Hippocampal formation (tissue), 2 donors: ENCODE results near the gene RAP1GAP.

Source experiments
- DNase-seq, 2 donors: peaks; one replicate each; lab custom pipeline; 2025; lab: John Stamatoyannopoulos, UW

RAP1GAP gene

DNA sequence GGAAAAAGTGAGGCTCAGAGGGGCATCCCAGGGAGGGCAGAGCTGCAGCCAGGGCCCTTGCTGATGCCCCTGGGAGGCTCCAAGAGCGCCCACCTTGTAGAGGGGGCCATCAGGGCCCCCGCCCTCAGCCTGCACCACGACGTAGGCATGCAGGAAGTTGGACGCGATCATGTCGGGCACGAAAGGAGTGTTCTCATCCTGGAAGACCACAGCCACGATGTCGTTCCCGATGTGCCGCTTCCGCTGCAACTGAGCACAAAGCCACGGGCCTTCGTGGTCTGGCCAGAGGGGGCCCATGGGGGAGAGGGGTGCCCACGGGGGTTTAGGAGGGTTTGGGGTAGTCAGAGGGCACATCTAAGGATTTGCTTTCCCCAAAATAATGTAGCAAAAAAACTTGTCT lies 59.1 kb downstream of the RAP1GAP start:
- DNase-seq = no peak

DNA sequence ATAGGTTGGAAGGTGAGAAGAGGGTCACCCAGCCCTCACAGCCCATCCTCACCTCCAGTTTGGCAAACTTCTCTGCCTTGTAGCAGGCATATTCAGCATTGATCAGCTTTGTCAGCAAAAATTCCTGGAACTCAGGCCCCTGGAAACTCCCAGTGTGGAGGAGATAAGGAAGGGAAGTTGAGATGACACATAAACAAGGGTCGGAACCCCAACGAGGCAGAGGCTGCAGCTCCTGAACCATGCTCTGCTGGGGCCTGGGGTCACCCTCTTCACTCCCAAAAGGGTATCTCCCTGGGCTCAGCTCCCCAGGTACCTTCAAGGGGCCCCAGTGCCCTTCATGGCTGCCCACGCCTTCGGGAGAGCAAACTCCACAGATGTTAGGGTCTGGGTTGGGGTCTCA lies 60.4 kb downstream of the RAP1GAP start:
- DNase-seq = no peak

DNA sequence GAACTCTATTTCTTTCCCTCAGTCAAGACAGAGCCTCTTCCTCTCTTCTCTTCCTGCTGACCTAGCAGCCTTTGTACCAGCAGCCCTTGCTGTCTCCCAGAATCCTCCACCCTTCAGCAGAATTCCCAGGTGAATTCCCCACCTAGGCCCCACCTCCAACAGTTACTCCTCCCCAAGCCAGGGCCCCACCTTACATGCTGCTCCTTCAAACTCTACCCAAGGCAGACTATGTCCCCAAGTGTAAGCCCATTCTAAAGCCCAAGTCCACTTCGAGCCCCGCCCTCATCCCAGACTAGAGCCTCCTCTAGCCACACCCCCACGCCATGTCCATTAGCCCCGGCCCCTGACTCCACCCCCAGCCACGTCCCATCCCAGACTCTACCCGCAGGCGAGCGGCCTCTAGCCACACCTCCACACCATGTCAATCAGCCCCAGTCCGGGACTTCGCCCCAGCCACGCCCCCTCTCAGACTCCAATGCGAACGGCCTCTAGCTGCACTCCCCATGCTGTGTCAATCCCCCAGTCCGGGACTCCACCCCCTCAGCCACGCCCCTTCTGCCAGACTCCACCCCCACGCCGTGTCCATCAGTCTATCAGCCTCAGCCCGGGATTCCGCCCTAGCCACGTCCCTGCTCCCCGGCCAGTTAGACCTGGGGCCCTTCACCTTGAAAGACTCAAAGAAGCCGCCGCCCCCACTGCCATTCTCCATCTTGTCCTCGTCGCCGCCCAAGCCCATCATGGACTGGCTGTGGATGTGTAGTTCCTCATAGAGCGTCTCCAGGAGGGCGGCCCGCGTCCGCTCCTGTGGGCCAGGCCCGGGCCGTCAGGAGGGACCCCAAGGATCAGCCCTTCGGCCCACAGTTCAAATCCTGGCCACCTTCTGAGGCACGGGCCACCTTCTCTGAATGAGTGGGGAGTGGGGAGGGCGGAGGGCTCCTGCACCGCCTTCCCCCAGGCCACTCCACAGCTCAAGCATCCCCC lies 61.3 kb downstream of the RAP1GAP start:
- DNase-seq = no peak

DNA sequence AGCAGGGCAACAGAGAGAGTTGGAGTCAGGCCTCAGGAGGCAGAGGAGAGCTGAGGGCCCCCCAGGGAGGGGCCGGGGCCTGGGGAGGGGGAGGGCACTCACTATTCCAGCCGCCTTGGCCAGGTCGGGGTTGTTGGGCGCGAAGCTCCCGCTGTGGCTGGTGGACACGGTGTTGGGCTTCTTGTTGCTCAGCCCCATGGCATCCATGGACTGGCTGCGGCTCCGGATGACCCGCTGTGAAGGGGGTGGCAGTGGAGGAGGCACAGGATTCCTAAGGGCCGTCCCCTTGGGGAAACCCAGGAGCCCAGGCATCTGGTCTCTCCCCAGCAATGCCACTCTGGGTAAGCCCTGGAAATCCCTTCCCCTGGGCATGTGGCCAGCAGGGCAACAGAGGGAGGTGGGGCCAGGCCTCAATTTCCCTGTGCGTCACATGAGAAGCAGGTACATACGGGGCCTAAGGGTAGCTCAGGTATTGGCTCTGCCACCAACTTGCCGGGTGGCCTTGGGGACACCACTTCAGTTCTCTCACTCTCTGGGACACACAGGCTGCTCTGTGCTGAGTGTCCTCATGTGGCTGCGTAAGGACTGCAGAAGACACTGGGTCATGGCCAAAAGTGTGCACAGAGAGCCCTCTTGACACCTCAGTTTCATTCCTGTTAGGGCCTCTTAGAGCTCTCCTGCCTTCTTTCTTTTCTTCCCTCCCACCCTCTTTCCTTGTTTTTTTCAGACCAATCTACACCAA lies 63.0 kb downstream of the RAP1GAP start:
- no peak for DNase-seq

DNA sequence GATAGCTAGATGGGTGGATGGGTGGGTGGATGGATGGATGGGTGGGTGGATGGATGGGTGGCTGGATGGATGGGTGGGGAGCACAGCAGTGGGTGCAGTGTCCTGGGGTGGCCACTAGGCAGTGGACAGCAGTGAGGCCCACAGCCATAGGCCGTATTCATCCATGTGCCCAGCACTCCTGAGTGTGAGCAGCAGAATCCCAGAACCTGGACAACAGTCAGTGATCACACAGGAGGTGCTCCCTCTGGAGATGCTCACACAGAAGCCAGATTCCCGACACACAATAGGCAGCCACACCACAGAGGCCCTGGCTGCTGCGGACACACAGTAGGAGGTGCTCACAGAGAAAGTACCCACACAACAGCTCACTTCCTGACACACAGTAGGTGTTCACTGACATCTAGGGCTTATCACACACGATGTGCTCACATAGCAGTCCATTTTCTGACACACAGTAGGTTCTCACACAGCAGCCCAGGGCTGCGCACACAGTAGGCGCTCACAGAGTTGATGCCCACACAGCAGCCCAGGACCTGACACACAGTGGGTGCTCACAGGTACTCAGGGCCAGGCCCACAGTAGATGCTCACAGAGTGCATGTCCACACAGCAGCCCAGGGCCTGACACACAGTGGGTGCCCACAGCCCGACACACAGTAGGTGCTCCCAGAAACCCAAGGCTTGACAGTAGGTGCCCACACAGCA lies 64.0 kb downstream of the RAP1GAP start:
- no peak for DNase-seq

DNA sequence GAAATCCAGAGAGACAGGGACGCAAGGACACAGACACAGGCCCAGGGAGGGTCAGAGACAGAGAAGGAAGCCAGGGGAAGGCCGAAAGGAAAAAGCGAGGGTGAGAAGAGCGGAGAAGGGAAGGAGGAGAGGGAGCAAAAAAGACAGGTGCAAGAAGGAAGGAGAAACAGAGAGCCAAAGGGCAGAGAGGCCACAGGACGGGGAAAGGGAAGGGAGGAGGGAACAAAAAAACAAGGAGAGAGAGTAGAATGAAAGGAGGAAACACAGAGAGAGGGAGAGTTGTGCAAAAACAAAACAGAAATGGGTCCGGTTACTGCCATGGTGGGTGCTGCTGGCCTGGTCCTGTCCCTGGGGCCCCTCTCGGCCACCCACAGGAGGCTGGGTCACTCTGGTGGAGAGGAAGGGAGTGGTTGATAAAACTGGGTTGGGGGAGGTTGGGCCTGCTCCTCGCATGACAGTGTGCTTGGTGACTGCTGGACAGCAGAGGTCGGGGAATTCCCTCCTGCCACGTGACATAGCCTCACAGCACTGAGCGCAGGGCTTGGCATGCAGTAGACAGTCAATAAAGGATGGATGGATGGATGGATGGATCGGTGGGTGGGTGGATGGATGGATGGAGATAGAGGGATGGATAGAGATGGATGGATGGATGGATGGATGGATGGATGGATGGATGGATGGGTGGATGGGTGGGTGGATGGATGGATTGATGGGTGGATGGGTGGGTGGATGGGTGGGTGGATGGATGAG lies 64.8 kb downstream of the RAP1GAP start:
- no peak for DNase-seq

DNA sequence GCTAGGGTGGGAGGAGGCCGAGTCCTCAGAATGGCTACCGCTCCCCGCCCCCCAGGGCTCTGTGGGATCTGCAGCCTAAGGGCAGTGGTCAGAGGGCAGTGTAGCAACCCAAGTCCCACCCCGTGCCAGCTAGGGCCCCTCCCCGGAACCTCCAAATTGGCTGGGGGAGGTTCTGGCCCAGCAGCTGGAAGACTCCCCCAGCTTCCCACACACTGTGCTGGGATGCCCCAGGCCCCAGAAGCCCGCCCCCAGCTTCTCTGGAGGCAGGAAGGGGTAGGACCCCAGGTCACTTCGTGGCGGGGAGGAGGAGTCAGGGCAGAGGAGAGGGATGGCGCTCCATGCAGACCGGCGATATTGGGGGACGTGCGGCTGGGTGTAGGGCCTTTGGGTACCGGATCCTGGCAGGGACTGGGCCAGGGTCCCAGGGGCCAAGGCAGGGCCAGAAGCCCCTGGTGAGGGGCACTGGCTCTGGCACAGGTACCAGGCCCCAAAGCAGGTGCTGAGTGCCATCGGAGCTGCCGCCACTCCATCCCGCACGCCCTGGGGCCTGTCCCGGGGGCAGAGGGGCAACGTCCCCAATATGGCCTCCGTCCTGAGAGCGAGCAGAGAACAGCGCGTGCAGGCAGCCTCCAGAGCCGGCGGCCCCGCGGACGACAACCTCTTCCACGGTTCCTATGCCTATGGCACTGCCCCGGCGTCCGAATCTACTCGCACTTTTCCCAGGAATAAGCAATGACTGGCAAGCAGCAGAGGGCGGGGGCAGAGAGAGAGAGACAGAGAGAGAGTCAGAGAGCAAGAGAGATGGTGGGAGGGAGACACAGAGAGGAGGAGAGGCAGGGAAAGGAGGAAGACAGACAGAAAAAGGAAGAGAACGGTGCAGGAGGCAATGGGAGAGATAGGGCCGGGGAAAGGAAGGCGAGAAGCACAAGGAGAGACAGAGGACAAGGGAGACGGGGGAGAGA lies 65.7 kb downstream of the RAP1GAP start:
- DNase-seq = no peak

DNA sequence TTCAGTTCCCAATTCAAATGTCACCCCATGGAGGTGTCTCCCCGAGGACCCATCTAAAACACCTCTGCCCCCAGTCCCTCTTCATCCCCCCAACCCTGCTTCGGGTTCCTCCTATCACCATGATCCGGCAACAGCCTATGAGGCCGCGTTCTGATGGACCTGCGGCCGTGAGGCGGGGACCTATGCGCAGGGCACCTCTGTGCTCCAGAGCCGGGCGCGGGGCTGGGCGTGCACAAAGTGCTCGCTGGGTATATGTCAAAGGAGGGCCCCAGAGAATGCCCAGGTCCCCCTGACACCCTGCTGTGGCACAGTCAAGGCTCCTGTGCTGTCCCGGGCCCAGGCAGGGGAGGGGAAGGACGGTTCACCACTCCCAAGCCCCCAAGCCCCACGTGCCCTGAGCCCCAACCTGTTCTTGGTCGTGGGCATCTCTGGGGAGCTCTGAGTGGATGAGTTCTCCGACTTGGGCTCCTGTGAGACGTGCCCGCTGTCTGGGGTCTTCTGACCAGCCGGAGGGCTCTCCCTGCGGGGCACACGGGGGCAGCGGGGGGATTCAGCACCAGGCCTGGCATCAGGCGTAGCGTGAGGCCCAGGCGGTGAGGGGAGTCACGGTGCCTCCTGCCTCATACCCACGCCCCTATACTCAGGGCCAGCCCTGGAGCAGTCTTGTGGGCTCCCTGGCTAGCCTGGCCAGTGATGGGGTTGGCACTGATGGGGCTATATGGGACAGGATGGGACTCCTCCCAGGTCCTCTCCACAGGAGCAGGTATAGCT lies 67.7 kb downstream of the RAP1GAP start:
- DNase-seq = no peak

DNA sequence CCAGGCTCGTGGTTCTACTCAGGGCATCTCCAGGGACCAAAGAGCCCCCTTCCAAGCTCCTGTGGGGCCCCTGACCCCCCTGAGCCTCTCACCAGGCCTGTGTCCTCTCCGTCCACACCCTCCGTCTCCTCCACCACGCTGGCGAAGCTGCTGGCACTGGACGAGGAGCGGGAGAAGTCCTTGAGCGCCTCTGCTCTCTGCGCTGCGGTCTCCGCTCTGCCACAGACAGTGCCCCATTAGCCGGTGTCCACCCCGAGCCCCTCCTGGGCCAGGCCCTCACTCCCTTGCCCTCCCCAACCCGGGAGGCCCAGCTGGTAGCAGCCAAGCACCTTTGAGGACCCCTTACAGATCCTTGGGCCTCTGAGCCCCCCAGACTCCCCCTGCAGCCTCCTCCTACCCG lies 69.8 kb downstream of the RAP1GAP start:
- no peak for DNase-seq

DNA sequence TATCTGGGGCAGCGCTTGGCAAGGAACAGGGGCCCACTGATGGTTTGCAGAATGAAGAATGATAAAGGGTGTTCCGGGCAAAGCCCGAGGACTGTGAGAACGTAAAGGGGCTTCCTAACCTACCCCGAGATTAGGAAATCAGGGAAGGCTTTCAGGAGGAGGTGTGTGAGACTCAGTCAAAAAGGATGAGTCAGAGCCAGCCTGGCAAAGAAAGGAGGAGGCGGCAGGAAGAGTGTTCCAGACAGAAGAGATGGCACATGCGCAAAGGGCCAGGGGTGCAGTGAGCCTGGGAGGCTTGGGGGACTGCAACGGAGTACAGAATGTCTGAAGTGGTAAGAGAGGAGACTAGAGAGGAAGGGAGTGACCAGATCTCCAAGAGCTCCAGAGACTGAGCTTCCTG lies 70.3 kb downstream of the RAP1GAP start:
- DNase-seq = no peak

DNA sequence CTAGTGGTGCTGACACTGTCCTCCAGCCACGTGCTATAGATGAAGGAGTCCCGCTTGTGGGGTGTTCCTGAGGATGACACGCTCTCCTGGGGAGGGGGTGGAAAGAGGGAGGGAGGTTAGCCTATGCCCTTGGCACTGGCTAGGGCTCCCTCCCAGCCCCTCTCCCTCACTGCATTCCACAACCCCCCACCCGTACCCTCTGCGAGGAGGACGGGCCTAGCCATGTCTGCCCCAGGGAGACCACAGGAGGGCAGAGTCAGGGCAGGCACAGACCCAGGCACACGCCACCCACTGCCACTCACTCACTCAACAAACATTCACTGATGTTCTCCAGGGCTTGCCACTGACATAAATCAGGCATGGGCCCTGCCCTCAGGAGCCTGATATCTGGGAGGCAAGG lies 70.7 kb downstream of the RAP1GAP start:
- no peak for DNase-seq

DNA sequence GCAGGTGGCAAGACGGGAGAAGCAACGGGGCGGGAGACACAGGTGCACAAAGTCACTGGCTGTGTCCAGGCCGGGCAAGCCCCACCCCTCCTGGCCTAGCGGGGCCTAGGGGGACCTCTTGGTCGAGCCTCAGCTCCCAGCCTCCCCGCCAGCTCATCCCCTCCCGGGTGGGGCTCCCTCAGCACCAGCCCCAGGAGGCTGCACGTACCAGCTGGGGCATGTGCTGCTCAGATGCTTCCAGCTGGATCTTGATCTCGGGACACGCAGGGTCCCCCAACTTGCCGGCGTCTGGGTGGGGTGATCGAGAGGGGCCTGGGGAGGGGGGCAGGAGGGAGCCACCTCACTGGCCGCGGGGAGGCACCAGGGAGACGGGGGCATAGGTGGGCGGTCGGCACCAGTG lies 71.4 kb downstream of the RAP1GAP start:
- DNase-seq = no peak

DNA sequence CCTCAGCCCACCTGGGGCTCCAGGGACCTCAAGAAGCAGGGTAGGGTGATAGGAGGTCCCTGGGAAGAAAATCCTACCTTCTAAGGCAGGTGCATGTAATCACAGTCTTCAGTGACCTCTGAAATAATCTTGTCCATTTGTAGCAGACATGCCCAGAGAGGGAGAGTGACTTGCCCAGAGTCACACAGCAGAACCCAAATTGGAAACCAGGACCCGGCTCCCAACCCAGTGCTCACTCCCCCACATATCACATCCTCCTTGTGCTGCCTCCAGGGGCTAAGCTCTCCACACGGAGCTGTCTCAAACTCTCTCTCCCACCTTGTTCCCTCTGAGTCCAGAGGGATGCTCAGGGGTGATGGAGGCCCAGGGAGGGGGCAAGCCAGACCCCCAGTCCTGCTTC lies 72.5 kb downstream of the RAP1GAP start:
- DNase-seq = no peak

DNA sequence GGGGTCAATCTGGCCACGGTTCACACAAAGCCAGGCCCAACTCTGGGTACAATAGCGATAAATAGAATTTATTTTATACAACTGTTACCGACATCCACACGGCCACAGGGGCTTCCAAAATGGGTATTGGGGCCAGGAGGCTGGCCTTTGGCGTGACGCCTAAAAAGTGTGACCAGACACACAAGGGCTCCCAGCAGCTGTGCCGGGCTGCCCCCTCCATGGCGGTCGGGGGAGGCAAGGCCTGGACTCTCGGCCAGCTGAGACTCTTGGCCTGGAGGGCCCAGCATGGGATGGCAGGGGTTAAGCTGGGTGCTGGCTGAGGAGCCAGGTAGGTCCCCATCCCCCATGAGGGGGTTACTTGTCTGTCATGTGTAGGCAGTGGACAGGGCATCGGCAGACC lies 73.0 kb downstream of the RAP1GAP start:
- DNase-seq = no peak

DNA sequence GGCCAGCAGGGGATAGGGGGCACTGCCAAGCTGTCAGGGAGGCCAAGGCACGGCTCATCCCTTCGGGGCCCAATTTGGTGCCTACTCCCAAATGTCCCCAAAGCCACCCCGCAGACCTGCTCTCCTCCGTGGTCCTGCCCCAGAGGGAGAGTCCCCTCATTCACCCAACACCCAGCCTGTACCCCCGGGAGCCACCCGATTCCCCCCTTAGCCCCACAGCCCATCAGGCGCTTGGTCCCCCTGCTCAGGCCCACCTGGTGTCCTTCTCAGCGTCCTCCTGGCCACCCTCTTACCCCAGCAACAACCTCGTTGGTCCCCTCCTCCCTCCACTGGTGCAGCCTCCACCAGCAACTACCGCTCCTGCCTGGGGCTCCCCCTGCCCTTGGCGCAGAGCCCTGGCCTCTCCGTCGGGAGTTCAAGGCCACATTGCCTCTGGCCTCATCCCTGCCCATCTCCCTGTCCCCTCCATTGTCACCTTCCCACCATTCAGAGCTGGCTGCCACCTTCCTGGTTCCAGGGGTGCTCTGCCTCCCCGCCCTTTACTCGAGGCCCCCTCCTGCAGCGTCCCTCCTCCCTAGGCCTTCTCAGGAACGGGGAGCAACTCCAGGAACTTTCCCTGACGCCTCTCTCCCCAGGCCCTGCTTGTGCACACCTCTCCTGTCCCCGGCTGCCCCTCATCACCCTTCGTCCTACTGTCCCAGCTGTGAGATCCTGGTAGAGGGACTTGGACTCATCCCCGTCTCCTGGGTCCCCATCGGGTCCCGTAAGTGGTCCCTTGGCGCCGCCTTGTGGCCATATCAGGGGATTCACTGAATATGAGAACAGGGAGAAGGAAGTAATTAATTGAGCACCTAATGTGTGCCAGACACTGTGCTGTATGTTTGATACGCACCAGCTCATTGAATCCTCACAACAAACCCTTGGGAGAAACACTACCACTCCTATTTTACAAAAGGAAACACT lies 73.9 kb downstream of the RAP1GAP start:
- peak in 1 of 2 donors; percentile 12 for DNase-seq

DNA sequence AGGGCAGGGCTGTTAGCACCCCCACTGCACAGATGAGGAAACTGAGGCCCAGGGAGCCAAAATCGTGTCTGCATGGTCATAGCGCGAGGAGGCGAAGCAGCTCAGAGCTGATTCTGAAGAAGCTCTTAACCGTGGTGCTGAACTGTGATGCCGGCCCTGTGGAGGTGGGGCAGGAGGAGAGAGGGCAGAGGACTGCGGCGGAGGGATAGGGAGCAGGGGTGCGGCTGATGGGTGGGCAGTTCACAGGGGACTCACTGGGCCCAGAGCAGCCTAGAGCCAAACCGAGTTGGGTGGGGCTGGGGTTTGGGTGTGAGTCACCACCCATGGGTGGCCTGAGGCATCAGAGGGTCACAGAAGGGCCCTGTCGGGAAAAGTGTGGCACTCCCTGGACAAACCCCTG lies 74.7 kb downstream of the RAP1GAP start:
- no peak for DNase-seq

DNA sequence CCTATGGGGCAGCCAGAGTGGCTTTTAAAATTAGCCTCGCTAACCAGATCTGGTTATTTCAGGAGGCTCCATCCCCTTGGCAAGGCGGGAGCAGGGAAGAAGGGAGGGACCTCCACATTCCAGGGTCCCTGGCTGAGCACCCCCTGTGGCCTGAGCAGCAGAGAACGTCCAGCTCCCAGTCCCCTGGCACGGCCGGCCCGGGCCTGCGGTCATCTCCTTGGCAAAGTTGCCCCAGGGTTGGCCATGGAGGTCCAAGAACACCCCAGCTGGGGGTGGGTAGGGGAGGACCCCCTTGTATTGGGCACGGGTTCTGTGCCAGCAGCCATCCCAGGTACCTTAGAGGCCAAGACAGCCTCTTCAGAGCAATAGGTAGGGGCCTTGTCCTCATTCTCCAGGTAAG lies 75.9 kb downstream of the RAP1GAP start:
- no peak for DNase-seq

DNA sequence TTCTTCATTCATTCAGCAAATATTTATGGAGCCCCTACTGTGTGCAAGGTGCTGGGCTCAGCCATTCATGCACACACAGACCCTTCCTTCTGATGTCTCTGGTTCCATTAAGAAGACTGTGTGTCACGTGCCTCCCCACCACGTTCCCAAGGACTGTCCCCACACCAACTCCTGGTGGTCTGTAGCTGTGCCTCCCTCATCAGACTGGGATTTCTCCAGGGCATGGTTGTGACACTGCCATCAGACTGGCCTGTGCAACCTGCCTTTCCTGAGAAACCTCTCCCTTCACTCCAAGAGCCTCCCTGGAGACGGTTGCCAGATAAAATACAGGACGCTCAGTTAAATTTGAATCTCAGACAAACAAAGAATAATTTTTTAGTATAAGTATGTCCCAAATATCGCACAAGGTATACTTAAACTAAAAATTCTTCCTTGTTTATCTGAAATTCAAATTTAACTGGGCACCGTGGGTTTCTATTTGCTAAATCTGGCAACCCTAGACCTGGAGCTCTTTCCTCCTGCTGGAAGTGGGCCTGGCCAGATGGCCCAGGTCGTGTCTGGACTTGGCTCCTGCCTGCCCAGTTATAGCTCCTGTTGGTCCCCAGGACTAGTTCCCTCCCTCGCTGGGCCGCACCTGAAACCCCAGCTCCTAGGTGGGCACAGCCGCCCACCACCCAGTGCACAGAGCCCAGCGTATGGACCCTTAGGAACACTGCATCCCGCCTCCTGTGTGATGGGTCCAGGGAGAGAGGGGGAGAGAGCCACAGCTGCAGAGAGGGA lies 76.9 kb downstream of the RAP1GAP start:
- DNase-seq = no peak
